SK-N-SH (cell line): Measurements from ENCODE around the gene PRKCI. TPM values are rescaled to one million over a fixed set of nuclear protein-coding genes. Genes with fewer than 3 reads are reported as not detected.

Experiments
- CTCF ChIA-PET: fragments of 300-600, 350-600 bp; formaldehyde crosslinking; extraction: SDS; loops from one replicate; lab custom pipeline; 2021; lab: Yijun Ruan, JAX
- POLR2A ChIA-PET: fragments of 350-600 bp; sonication (Branson Sonifier 250); formaldehyde crosslinking; extraction: SDS; loops from one replicate; lab custom pipeline; 2020; ENCODE audit warnings: antibody characterized with exemption, inconsistent platforms; lab: Yijun Ruan, JAX
- DNase-seq: peaks from one replicate; pipeline ENCODE4 v3.0.0; 2012
- H2AFZ ChIP-seq: fragments of 200-600 bp; sonication (generic); 2 replicates; pipeline ENCODE4 v1.8.1; 2016; ENCODE audit warnings: antibody characterized with exemption, mild to moderate bottlenecking, low read depth
- H3F3A ChIP-seq: fragments of 200-600 bp; sonication (generic); replicated peaks from 2 replicates; pipeline ENCODE3; 2016; ENCODE audit warnings: antibody characterized with exemption, mild to moderate bottlenecking; ENCODE audit not compliant: insufficient read depth
- H3K27ac ChIP-seq, 2 experiments: fragments of 200-500 bp in 1 of 2; fragments of 200-600 bp in 1 of 2; sonication (Bioruptor generic) in 1 of 2; sonication (generic), shearing (Covaris generic) in 1 of 2; 2 replicates each; pipeline versions ENCODE4 v1.5.1 to v1.6.1; 2014 to 2016; ENCODE audit warnings: low read depth in 2 of 2, inconsistent platforms in 1 of 2, low read length in 1 of 2, mild to moderate bottlenecking in 1 of 2, mixed read lengths in 1 of 2
- H3K27me3 ChIP-seq: fragments of 200-600 bp; sonication (generic), shearing (Covaris generic); 2 replicates; pipeline ENCODE4 v1.6.1; 2016; ENCODE audit warnings: mixed run types; ENCODE audit not compliant: insufficient read depth
- H3K36me3 ChIP-seq, 2 experiments: fragments of 200-500 bp in 1 of 2; fragments of 200-600 bp in 1 of 2; sonication (Bioruptor generic) in 1 of 2; sonication (generic) in 1 of 2; replicated peaks in 1 of 2; 2 replicates each; pipeline versions ENCODE3 to v1.5.1; 2014 to 2016; ENCODE audit warnings: low read length in 1 of 2, mild to moderate bottlenecking in 1 of 2; ENCODE audit not compliant: insufficient read depth in 2 of 2, control insufficient read depth in 1 of 2
- H3K4me1 ChIP-seq, 2 experiments: fragments of 200-500 bp in 1 of 2; fragments of 200-600 bp in 1 of 2; sonication (Bioruptor generic) in 1 of 2; sonication (generic), shearing (Covaris generic) in 1 of 2; 2 replicates each; pipeline versions ENCODE4 v1.5.1 to v1.6.1; 2014 to 2016; ENCODE audit warnings: low read depth in 1 of 2, low read length in 1 of 2, mixed run types in 1 of 2; ENCODE audit not compliant: insufficient read depth in 2 of 2, control insufficient read depth in 1 of 2
- H3K4me2 ChIP-seq: fragments of 200-600 bp; sonication (generic), shearing (Covaris generic); 2 replicates; pipeline ENCODE4 v1.6.1; 2017; ENCODE audit warnings: mixed run types
- H3K4me3 ChIP-seq, 2 experiments: fragments of 200-500 bp in 1 of 2; fragments of 200-600 bp in 1 of 2; sonication (Bioruptor generic) in 1 of 2; sonication (generic), shearing (Covaris generic) in 1 of 2; 2 replicates each; pipeline versions ENCODE4 v1.5.1 to v1.8.1; 2014 to 2016; ENCODE audit warnings: low read depth in 2 of 2, inconsistent platforms in 1 of 2, low read length in 1 of 2, mild to moderate bottlenecking in 1 of 2, mixed read lengths in 1 of 2, moderate library complexity in 1 of 2
- H3K79me2 ChIP-seq: fragments of 200-600 bp; sonication (generic); 2 replicates; pipeline ENCODE4 v1.8.1; 2017; ENCODE audit warnings: mild to moderate bottlenecking; ENCODE audit not compliant: insufficient read depth
- H3K9ac ChIP-seq: fragments of 200-600 bp; sonication (generic); 2 replicates; pipeline ENCODE4 v1.6.1; 2017; ENCODE audit warnings: mixed run types
- H3K9me2 ChIP-seq: fragments of 200-600 bp; sonication (generic); 2 replicates; pipeline ENCODE4 v1.6.1; 2017; ENCODE audit warnings: mixed run types
- H3K9me3 ChIP-seq: fragments of 200-600 bp; sonication (generic); 2 replicates; pipeline ENCODE4 v1.6.1; 2017; ENCODE audit warnings: mixed run types, mild to moderate bottlenecking, moderate library complexity
- H4K20me1 ChIP-seq: fragments of 200-600 bp; sonication (generic); 2 replicates; pipeline ENCODE4 v1.6.1; 2017; ENCODE audit warnings: mild to moderate bottlenecking, mixed run types; ENCODE audit not compliant: insufficient read depth
- CHD2 ChIP-seq: fragments of 150-350 bp; IDR thresholded peaks from 2 replicates; pipeline ENCODE4 v1.6.1; 2018; ENCODE audit warnings: low read length; ENCODE audit not compliant: partially characterized antibody
- ELF1 ChIP-seq: IDR thresholded peaks from 2 replicates; pipeline ENCODE4 v1.4.0; 2012
- EZH2phosphoT487 ChIP-seq: fragments of 200-600 bp; sonication (generic); IDR thresholded peaks from 2 replicates; pipeline ENCODE4 v1.6.1; 2017; ENCODE audit warnings: low read depth, mixed run types, mild to moderate bottlenecking, antibody characterized with exemption, moderate library complexity, borderline replicate concordance
- FOXJ3 ChIP-seq: sonication (generic); formaldehyde crosslinking; IDR thresholded peaks from 2 replicates; pipeline ENCODE4 v1.5.1; 2020; ENCODE audit warnings: mild to moderate bottlenecking, missing genetic modification reagents
- FOXM1 ChIP-seq: IDR thresholded peaks from 2 replicates; pipeline ENCODE4 v1.4.0; 2012; ENCODE audit warnings: low read depth, mild to moderate bottlenecking
- GABPA ChIP-seq: IDR thresholded peaks from 2 replicates; pipeline ENCODE4 v1.4.0; 2012; ENCODE audit warnings: low read depth, mild to moderate bottlenecking
- GATA2 ChIP-seq: sonication (generic); formaldehyde crosslinking; IDR thresholded peaks from 2 replicates; pipeline ENCODE4 v1.5.0; 2020; ENCODE audit warnings: mild to moderate bottlenecking, missing genetic modification reagents
- JUND ChIP-seq: IDR thresholded peaks from 2 replicates; pipeline ENCODE4 v1.4.0; 2012
- MEF2A ChIP-seq: IDR thresholded peaks from 2 replicates; pipeline ENCODE4 v1.4.0; 2012; ENCODE audit warnings: low read depth, borderline replicate concordance
- MXI1 ChIP-seq: IDR thresholded peaks from 2 replicates; pipeline ENCODE4 v1.6.1; 2012; ENCODE audit warnings: mild to moderate bottlenecking, low read depth, low read length, improper control_type of control experiment
- POLR2AphosphoS5 ChIP-seq: IDR thresholded peaks from 2 replicates; pipeline ENCODE4 v1.6.1; 2012; ENCODE audit warnings: low read depth, low read length
- RAD21 ChIP-seq: IDR thresholded peaks from 2 replicates; pipeline ENCODE4 v1.6.1; 2012; ENCODE audit warnings: mild to moderate bottlenecking, low read length
- RCOR1 ChIP-seq: fragments of 150-350 bp; IDR thresholded peaks from 2 replicates; pipeline ENCODE4 v1.6.1; 2017; ENCODE audit warnings: antibody characterized with exemption, low read length
- RFX5 ChIP-seq: IDR thresholded peaks from 2 replicates; pipeline ENCODE4 v1.6.1; 2012; ENCODE audit warnings: mild to moderate bottlenecking, improper control_type of control experiment, low read length
- TAF1 ChIP-seq: IDR thresholded peaks from 2 replicates; pipeline ENCODE4 v1.6.1; 2012; ENCODE audit warnings: low read depth, mild to moderate bottlenecking, low read length, moderate library complexity, borderline replicate concordance
- TEAD4 ChIP-seq: IDR thresholded peaks from 2 replicates; pipeline ENCODE4 v1.4.0; 2012; ENCODE audit warnings: mild to moderate bottlenecking, borderline replicate concordance; ENCODE audit not compliant: insufficient read depth
- WGBS: methylation state at CpG from one replicate; pipeline ENCODE4 v1.1.6; 2017; ENCODE audit warnings: low lambda C conversion rate; 5-methylcytosine and 5-hydroxymethylcytosine counted together
- polyA plus RNA-seq, 3 experiments: library from polyadenylated mRNA; depleted of rRNA; stranded (reverse); fragments of >200 nt; gene quantifications; 2 replicates each; pipeline ENCODE4 v1.2.3, GENCODE V29; 2012
- TF ChIP-seq, protein P1 (sequence below): IDR thresholded peaks from 2 replicates; pipeline ENCODE4 v1.4.0; 2012; ENCODE audit warnings: low read depth, borderline replicate concordance
- TF ChIP-seq, protein P2 (sequence below): IDR thresholded peaks from 2 replicates; pipeline ENCODE4 v1.4.0; 2012; ENCODE audit warnings: low read depth, borderline replicate concordance
- TF ChIP-seq, protein P3 (sequence below): fragments of 150-350 bp; IDR thresholded peaks from 2 replicates; pipeline ENCODE4 v1.6.1; 2016; ENCODE audit warnings: mild to moderate bottlenecking, low read depth, low read length
- TF ChIP-seq, protein P4 (sequence below): IDR thresholded peaks from 2 replicates; pipeline ENCODE4; 2012
- TF ChIP-seq, protein P5 (sequence below): fragments of 200-600 bp; sonication (generic); IDR thresholded peaks from 2 replicates; pipeline ENCODE4 v1.6.1; 2017; ENCODE audit warnings: antibody characterized with exemption, mild to moderate bottlenecking, moderate library complexity

The PRKCI gene
- polyA plus RNA-seq, 1 of the 3 experiments (the other 2 are of a cell fraction) = 10.1 TPM

DNA sequence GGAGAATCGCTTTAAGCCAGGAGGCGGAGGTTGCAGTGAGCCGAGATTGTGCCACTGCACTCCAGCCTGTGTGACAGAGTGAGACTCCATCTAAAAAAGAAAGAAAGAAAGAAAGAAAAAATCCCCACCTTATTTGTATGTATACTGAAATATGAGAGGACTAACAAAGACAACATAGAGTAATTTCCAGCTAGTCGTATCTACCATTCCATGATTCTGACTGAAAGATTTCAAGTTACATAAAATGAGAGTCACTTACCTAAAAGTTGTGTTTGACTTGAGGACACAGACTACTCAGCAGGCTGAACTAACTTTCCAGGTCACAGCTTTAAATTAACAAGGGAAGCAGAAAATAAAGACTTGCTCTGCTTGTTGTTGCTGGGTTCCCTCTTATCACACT is 18.8 kb upstream of the PRKCI start:
- H3K36me3 ChIP-seq = no peaks in the 10 kb centered on the region
- H3K9ac ChIP-seq = no peak overlapping the region
- H3K4me1 ChIP-seq = no peaks in the 10 kb centered on the region
- ChIA-PET CTCF (interaction anchor here (0.9 kb wide), 1 partner anchor 211 kb away, joined by 3 read pairs; no protein-coding TSS in a partner anchor), POLR2A (no interaction called here)
- WGBS = 82% methylated on average over 4 of the region's 4 CpGs
- H3K9me3 ChIP-seq = no peaks in the 10 kb centered on the region
- no peak overlapping the region for H3K4me3 ChIP-seq
- no peak for DNase-seq
- no peak overlapping the region for H3K4me2 ChIP-seq
- no peaks in the 10 kb centered on the region for H4K20me1 ChIP-seq
- H3K27ac ChIP-seq = no peak overlapping the region
- no peak overlapping the region for H2AFZ ChIP-seq
- H3K9me2 ChIP-seq = no peaks in the 10 kb centered on the region
- no peaks in the 10 kb centered on the region for H3K27me3 ChIP-seq
- no peaks in the 10 kb centered on the region for H3F3A ChIP-seq
- H3K79me2 ChIP-seq = no peaks in the 10 kb centered on the region
- TF ChIP-seq FOXJ3 (CRISPR knock-in tag) = no peak
- TF ChIP-seq, protein P1, sequence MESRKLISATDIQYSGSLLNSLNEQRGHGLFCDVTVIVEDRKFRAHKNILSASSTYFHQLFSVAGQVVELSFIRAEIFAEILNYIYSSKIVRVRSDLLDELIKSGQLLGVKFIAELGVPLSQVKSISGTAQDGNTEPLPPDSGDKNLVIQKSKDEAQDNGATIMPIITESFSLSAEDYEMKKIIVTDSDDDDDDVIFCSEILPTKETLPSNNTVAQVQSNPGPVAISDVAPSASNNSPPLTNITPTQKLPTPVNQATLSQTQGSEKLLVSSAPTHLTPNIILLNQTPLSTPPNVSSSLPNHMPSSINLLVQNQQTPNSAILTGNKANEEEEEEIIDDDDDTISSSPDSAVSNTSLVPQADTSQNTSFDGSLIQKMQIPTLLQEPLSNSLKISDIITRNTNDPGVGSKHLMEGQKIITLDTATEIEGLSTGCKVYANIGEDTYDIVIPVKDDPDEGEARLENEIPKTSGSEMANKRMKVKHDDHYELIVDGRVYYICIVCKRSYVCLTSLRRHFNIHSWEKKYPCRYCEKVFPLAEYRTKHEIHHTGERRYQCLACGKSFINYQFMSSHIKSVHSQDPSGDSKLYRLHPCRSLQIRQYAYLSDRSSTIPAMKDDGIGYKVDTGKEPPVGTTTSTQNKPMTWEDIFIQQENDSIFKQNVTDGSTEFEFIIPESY = no peak
- TF ChIP-seq FOXM1 = no peak
- TF ChIP-seq MXI1 = no peak
- TF ChIP-seq CHD2 = no peak
- no peak for TF ChIP-seq TEAD4
- no peak for TF ChIP-seq MEF2A

DNA sequence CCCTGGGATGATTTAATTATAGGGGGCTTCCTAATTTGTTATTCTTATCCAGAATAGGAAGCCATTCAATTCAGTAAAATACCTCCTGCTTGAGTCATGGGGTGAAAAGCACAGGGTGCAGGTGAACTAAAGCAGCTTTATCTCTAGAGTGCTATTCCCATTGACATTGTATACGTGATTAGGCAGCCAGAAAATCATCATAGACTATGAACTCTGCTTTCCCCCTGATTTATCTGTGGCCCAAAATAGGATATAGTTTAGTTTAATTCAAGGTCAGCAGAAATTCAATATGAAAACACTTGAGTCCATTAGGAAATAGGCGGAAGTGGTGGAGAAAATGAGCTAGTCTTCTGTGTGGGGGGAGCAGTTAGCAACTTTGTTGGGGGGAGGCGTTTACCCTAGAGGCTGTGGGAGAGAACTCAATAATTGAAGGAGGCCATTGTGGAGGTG is 18.2 kb upstream of the PRKCI start:
- H4K20me1 ChIP-seq = no peaks in the 10 kb centered on the region
- no peaks in the 10 kb centered on the region for H3K9me2 ChIP-seq
- H3K4me3 ChIP-seq = no peak overlapping the region
- WGBS = 73% methylated on average over 3 of the region's 3 CpGs
- H3F3A ChIP-seq = no peaks in the 10 kb centered on the region
- no peaks in the 10 kb centered on the region for H3K79me2 ChIP-seq
- no peak overlapping the region for H3K27ac ChIP-seq
- H3K9me3 ChIP-seq = no peaks in the 10 kb centered on the region
- no peaks in the 10 kb centered on the region for H3K27me3 ChIP-seq
- DNase-seq = no peak
- no peak overlapping the region for H3K4me2 ChIP-seq
- H3K4me1 ChIP-seq = no peaks in the 10 kb centered on the region
- H3K9ac ChIP-seq = no peak overlapping the region
- POLR2A ChIA-PET = no interaction called here
- CTCF ChIA-PET = interaction anchor here (0.9 kb wide), 1 partner anchor 210 kb away, joined by 3 read pairs; no protein-coding TSS in a partner anchor
- H3K36me3 ChIP-seq = no peaks in the 10 kb centered on the region
- H2AFZ ChIP-seq = no peak overlapping the region
- TF ChIP-seq GABPA (no peak), TAF1 (no peak), EZH2phosphoT487 (no peak), RAD21 (no peak), GATA2 (CRISPR knock-in tag) (no peak), RCOR1 (no peak), POLR2AphosphoS5 (no peak), ELF1 (no peak), RFX5 (no peak), JUND (no peak)
- TF ChIP-seq, protein P2, sequence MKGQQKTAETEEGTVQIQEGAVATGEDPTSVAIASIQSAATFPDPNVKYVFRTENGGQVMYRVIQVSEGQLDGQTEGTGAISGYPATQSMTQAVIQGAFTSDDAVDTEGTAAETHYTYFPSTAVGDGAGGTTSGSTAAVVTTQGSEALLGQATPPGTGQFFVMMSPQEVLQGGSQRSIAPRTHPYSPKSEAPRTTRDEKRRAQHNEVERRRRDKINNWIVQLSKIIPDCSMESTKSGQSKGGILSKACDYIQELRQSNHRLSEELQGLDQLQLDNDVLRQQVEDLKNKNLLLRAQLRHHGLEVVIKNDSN = no peak
- TF ChIP-seq, protein P3, sequence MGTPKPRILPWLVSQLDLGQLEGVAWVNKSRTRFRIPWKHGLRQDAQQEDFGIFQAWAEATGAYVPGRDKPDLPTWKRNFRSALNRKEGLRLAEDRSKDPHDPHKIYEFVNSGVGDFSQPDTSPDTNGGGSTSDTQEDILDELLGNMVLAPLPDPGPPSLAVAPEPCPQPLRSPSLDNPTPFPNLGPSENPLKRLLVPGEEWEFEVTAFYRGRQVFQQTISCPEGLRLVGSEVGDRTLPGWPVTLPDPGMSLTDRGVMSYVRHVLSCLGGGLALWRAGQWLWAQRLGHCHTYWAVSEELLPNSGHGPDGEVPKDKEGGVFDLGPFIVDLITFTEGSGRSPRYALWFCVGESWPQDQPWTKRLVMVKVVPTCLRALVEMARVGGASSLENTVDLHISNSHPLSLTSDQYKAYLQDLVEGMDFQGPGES = no peak
- TF ChIP-seq, protein P1 = no peak
- TF ChIP-seq, protein P4, sequence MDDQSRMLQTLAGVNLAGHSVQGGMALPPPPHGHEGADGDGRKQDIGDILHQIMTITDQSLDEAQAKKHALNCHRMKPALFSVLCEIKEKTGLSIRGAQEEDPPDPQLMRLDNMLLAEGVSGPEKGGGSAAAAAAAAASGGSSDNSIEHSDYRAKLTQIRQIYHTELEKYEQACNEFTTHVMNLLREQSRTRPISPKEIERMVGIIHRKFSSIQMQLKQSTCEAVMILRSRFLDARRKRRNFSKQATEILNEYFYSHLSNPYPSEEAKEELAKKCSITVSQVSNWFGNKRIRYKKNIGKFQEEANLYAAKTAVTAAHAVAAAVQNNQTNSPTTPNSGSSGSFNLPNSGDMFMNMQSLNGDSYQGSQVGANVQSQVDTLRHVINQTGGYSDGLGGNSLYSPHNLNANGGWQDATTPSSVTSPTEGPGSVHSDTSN = no peak
- TF ChIP-seq, protein P5, sequence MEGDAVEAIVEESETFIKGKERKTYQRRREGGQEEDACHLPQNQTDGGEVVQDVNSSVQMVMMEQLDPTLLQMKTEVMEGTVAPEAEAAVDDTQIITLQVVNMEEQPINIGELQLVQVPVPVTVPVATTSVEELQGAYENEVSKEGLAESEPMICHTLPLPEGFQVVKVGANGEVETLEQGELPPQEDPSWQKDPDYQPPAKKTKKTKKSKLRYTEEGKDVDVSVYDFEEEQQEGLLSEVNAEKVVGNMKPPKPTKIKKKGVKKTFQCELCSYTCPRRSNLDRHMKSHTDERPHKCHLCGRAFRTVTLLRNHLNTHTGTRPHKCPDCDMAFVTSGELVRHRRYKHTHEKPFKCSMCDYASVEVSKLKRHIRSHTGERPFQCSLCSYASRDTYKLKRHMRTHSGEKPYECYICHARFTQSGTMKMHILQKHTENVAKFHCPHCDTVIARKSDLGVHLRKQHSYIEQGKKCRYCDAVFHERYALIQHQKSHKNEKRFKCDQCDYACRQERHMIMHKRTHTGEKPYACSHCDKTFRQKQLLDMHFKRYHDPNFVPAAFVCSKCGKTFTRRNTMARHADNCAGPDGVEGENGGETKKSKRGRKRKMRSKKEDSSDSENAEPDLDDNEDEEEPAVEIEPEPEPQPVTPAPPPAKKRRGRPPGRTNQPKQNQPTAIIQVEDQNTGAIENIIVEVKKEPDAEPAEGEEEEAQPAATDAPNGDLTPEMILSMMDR = no peak
